ENCODE data around the gene MAML1.

The MAML1 gene

DNA sequence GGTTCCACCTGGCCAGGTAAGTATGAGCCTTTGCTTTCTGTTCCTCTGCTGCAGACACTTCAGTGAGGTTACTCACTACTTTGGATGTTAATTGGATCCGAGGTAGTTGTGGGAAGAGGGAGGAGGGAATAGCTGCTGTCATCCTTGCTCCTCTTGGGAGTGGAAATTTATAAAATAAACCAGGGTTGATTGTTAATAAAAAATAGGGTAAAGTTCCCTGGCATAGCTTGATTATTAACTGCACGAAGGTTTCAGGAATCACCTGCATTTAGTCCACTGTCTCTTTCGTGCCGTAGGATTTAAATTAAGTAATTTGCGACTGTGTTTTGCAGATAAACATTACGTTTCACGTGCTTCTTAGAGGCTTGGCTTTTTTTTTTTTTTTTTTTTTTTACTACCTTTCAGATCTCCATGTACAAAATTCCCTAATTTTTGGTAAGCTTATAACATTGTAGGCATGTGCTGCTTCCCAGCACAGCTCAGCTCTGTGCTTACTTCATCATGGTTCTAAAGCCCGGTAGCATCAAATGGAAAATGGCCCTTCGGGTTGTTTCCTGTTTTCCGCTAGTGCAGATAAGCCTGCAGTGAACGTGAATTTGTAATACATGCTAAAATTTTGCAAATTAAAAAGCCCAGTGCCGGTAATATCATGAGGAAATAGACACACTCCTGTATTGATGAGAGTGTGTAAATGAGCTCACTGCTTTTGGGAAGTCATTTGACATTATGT lies 34.3 kb downstream of the MAML1 start:
- DNase-seq (no peak), ATAC-seq (replicated peaks) (no peak)
- Mint-ChIP-seq H3K36me3 (ENCODE audit: insufficient read depth) (peaks cover 50% of the 10 kb centered on the region), H3K9me3 (no peaks in the 10 kb centered on the region), H3K27me3 (no peaks in the 10 kb centered on the region), H3K4me3 (no peak overlapping the region), H3K4me1 (ENCODE audit: low read depth in 2 of 2) (peaks cover 12 to 20% of the 10 kb centered on the region in 2 donors), H3K27ac (no peak overlapping the region)

DNA sequence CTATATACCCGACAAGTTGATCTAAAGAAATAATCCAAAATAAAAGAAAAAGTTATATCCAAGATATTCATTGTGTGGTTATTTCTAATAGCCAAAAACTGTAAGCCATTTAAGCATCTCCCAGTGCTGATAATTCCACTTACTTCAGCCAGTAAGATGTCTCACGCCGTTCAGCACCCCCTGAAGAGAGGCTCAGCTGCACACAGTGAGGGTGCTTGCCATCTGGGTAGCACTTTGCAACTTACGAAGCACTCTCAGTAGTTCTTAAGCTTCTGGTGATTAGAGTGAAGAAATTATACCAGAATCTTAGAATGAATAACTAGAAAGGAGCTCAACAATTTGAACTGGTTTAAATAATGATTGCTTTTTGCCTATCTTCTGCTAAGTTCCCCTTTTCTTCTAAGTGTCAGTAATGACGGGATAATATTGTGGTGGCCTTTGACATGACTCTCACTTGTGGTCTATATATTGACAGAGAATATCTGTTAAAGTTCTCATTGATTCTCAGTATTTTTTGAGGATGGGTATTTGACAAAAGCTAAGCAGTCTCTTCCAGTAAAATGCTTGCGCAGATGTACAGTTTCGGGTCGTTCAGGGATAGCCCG lies 35.0 kb downstream of the MAML1 start:
- Mint-ChIP-seq H3K36me3 (ENCODE audit: insufficient read depth) (peaks cover 57% of the 10 kb centered on the region), H3K9me3 (no peaks in the 10 kb centered on the region), H3K27me3 (no peaks in the 10 kb centered on the region), H3K4me3 (no peak overlapping the region), H3K4me1 (ENCODE audit: low read depth in 2 of 2) (peaks cover 8 to 16% of the 10 kb centered on the region in 2 donors), H3K27ac (no peak overlapping the region)
- ATAC-seq (replicated peaks) (no peak), DNase-seq (no peak)

- no peaks in the 10 kb centered on the region for H3K27me3 Mint-ChIP-seq
- H3K4me1 Mint-ChIP-seq (ENCODE audit: low read depth in 2 of 2) = peaks cover 1 to 7% of the 10 kb centered on the region in 2 donors
- no peaks in the 10 kb centered on the region for H3K9me3 Mint-ChIP-seq
- no peak overlapping the region for H3K4me3 Mint-ChIP-seq
- no peak overlapping the region for H3K27ac Mint-ChIP-seq
- ATAC-seq (replicated peaks) (no peak), DNase-seq (no peak)
- H3K36me3 Mint-ChIP-seq (ENCODE audit: insufficient read depth) = peaks cover 64% of the 10 kb centered on the region
Observed at GRCh38 chr5:179768326-179769085, 35.9 kb downstream of the MAML1 start.

DNA sequence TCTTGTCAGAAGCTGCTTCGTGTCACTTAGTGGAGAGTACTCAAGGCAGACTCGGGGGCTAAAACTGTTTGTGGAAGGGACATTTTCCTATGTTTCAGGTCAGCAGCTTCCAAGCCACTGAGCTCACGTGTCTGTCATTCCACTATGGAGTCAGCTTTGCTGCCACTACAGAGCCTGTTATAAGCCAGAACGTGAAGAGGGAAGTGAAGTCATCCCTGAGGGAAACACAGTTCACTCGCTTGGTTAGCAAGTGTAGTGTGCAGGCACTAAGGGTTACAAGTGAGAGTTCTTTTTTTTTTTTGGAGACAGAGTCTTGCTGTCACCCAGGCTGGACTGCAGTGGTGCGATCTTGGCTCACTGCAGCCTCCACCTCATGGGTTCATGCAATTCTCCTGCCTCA lies 36.6 kb downstream of the MAML1 start:
- H3K27me3 Mint-ChIP-seq = no peaks in the 10 kb centered on the region
- no peaks in the 10 kb centered on the region for H3K4me1 Mint-ChIP-seq (ENCODE audit: low read depth in 2 of 2)
- no peak overlapping the region for H3K27ac Mint-ChIP-seq
- no peak for DNase-seq
- ATAC-seq (replicated peaks) = no peak
- no peak overlapping the region for H3K4me3 Mint-ChIP-seq
- peaks cover 64% of the 10 kb centered on the region for H3K36me3 Mint-ChIP-seq (ENCODE audit: insufficient read depth)
- H3K9me3 Mint-ChIP-seq = no peaks in the 10 kb centered on the region

DNA sequence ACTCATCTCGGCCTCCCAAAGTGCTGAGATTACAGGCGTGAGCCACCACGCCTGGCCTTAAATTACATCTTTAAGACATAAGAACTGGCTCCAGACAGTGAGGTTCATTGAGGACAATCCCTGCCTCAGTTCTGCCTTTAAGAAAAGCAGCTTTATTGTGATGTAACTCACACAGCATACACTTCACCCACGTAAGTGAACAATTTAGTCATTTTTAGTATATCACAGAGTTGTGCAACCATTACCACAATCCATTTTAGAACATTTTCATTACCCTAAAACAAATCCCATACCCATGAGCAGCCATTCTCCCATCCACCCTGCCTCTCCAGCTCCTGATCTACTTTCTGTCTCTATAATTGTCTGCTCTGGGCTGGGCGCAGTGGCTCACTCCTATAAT lies 37.2 kb downstream of the MAML1 start:
- Mint-ChIP-seq H3K4me3 (no peak overlapping the region), H3K4me1 (ENCODE audit: low read depth in 2 of 2) (no peaks in the 10 kb centered on the region), H3K27me3 (no peaks in the 10 kb centered on the region), H3K9me3 (no peaks in the 10 kb centered on the region), H3K27ac (peak overlapping the region in 1 of 2 donors; percentile 86), H3K36me3 (ENCODE audit: insufficient read depth) (peaks cover 67% of the 10 kb centered on the region)
- DNase-seq (no peak), ATAC-seq (replicated peaks) (no peak)

DNA sequence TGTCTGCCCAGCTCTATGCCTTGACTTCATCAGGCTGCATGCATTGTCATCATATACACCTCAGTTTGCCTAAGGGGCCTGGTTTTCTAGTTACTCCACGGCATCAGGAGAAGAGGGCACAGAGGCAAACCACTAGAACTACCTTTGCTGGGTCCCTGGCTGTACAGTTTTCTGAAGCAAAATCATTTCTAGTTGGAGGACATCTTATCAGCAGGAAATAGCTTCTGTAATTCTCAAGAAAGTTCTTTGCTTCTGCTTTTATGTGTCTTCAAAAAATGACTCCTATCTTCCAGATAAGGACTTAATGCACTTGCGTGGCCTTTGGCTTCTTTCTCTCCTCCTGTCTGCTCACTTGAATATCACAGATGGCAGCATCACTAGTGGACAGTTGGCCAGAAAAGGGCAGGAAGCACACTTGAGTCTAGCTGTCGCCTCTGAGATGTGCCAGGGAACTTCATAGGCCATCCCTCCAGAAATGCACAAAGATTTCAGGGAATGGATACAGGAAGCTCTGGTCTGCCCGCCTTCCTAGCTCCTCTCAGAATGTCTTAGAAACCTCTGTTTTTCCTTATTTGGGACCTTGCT lies 38.8 kb downstream of the MAML1 start:
- no peaks in the 10 kb centered on the region for H3K4me1 Mint-ChIP-seq (ENCODE audit: low read depth in 2 of 2)
- no peak for ATAC-seq (replicated peaks)

DNA sequence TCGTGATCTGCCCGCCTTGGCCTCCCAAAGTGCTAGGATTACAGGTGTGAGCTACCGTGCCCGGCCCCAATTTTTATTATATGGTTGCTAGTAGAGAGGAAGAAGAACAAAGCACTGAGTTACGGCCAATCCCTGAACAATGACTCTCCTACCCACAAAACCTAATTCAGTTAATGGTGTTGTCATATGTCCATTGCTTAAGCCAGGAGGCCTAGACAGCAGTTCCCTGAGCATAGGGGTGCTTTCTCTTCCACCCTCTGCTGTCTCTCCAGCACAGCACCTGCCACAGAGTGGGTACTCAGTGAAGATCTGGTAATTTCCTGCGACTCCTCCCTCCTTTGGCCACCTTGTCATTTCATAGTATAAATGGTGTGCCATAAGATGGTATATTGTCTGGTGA lies 39.7 kb downstream of the MAML1 start:
- no peak for DNase-seq
- H3K27ac Mint-ChIP-seq = peak overlapping the region in 1 of 2 donors; percentile 63
- no peak for ATAC-seq (replicated peaks)
- no peak overlapping the region for H3K4me3 Mint-ChIP-seq
- no peaks in the 10 kb centered on the region for H3K9me3 Mint-ChIP-seq
- peaks cover 58% of the 10 kb centered on the region for H3K36me3 Mint-ChIP-seq (ENCODE audit: insufficient read depth)
- no peaks in the 10 kb centered on the region for H3K4me1 Mint-ChIP-seq (ENCODE audit: low read depth in 2 of 2)
- H3K27me3 Mint-ChIP-seq = no peaks in the 10 kb centered on the region

More for the DNA sequence above, 38.8 kb downstream of the MAML1 start:
- no peaks in the 10 kb centered on the region for H3K9me3 Mint-ChIP-seq
- no peaks in the 10 kb centered on the region for H3K27me3 Mint-ChIP-seq
- H3K4me3 Mint-ChIP-seq = no peak overlapping the region
- DNase-seq = no peak
- H3K36me3 Mint-ChIP-seq (ENCODE audit: insufficient read depth) = peaks cover 61% of the 10 kb centered on the region
- H3K27ac Mint-ChIP-seq = no peak overlapping the region

- Mint-ChIP-seq H3K4me3 (no peak overlapping the region), H3K9me3 (no peaks in the 10 kb centered on the region), H3K4me1 (ENCODE audit: low read depth in 2 of 2) (peaks cover 0 to 2% of the 10 kb centered on the region in 2 donors), H3K27ac (peak overlapping the region in 1 of 2 donors; percentile 82), H3K36me3 (ENCODE audit: insufficient read depth) (peaks cover 56% of the 10 kb centered on the region), H3K27me3 (no peaks in the 10 kb centered on the region)
- DNase-seq (no peak), ATAC-seq (replicated peaks) (no peak)
Observed at GRCh38 chr5:179773686-179774040, 41.0 kb downstream of the MAML1 start.

GRCh38 chr5:179774442-179774841 lies 41.8 kb downstream of the MAML1 start:
- Mint-ChIP-seq H3K4me3 (no peak overlapping the region), H3K36me3 (ENCODE audit: insufficient read depth) (peaks cover 49% of the 10 kb centered on the region), H3K9me3 (no peaks in the 10 kb centered on the region), H3K27ac (peak overlapping the region in 1 of 2 donors; percentile 59), H3K27me3 (no peaks in the 10 kb centered on the region), H3K4me1 (ENCODE audit: low read depth in 2 of 2) (peaks cover 0 to 3% of the 10 kb centered on the region in 2 donors)
- no peak for DNase-seq
- no peak for ATAC-seq (replicated peaks)

DNA sequence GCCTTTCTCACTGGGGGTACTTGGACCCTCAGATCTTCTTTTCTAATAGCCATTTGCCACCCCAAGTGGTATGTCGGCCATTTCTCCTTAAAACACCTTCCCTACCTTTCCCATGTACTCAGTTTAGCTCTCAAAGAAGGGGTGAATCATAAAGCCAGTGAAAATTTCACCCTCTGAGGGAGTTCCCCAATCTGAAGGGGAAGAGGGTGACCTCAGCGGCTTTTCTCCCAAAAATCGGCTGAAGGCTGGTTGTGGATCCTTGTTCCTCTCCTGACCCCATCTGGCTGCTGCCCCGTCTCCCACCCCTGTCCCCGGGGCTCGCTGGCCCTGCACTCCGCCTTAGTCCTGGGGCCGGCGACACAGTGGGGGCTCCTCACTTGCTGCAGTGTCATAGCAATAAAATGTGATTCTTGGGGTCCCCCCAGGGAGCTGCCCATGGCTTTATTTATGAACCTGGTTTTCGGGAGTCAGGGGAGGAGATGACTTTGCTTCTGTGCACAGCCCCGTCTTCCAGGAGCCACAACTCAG lies 43.9 kb downstream of the MAML1 start:
- no peak for DNase-seq
- no peak for ATAC-seq (replicated peaks)
- Mint-ChIP-seq H3K27ac (no peak overlapping the region), H3K4me1 (ENCODE audit: low read depth in 2 of 2) (peaks cover 0 to 5% of the 10 kb centered on the region in 2 donors), H3K4me3 (no peak overlapping the region), H3K27me3 (no peaks in the 10 kb centered on the region), H3K9me3 (no peaks in the 10 kb centered on the region), H3K36me3 (ENCODE audit: insufficient read depth) (peaks cover 33% of the 10 kb centered on the region)

GRCh38 chr5:179777456-179777855 lies 44.8 kb downstream of the MAML1 start:
- Mint-ChIP-seq H3K27me3 (no peaks in the 10 kb centered on the region), H3K36me3 (ENCODE audit: insufficient read depth) (peaks cover 23% of the 10 kb centered on the region), H3K4me1 (ENCODE audit: low read depth in 2 of 2) (peaks cover 0 to 5% of the 10 kb centered on the region in 2 donors), H3K9me3 (no peaks in the 10 kb centered on the region), H3K4me3 (no peak overlapping the region), H3K27ac (peak overlapping the region in 1 of 2 donors; percentile 78)
- DNase-seq (no peak), ATAC-seq (replicated peaks) (no peak)

DNA sequence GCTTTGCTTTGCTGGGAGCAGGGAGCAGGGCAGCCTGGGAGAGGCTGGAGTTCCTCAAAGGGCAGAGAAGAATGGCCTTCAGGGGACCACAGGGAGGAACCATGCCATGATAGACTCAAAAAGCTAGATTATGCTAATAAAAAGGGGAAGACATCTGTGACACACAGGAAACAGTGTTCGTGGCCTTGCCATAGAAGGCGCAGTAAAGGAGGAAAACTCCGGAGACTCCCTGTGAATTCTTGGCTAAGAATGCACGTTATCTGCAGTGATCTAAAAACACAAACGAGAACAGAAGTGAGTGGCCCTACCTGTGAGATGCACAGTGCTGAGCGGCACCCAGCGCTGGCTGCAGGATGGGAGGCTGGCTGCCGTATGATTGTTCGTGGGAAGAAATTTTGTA lies 45.3 kb downstream of the MAML1 start:
- H3K4me1 Mint-ChIP-seq (ENCODE audit: low read depth in 2 of 2) = peaks cover 0 to 5% of the 10 kb centered on the region in 2 donors
- no peaks in the 10 kb centered on the region for H3K9me3 Mint-ChIP-seq
- no peak overlapping the region for H3K4me3 Mint-ChIP-seq
- H3K27me3 Mint-ChIP-seq = no peaks in the 10 kb centered on the region
- no peak for ATAC-seq (replicated peaks)
- peak overlapping the region; percentile 72 to 78 for H3K27ac Mint-ChIP-seq
- peaks cover 19% of the 10 kb centered on the region for H3K36me3 Mint-ChIP-seq (ENCODE audit: insufficient read depth)
- DNase-seq = no peak

GRCh38 chr5:179778591-179778990 lies 46.0 kb downstream of the MAML1 start:
- no peaks in the 10 kb centered on the region for H3K9me3 Mint-ChIP-seq
- H3K36me3 Mint-ChIP-seq (ENCODE audit: insufficient read depth) = peaks cover 15% of the 10 kb centered on the region

More at GRCh38 chr5:179778591-179778990, 46.0 kb downstream of the MAML1 start:
- ATAC-seq (replicated peaks) = no peak
- Mint-ChIP-seq H3K4me1 (ENCODE audit: low read depth in 2 of 2) (peaks cover 0 to 5% of the 10 kb centered on the region in 2 donors), H3K27ac (peak overlapping the region; percentile 72 to 78), H3K4me3 (no peak overlapping the region), H3K27me3 (no peaks in the 10 kb centered on the region)
- DNase-seq = no peak
